A549 (cell line): ENCODE results near the gene CRIP2.

Experiments
- CTCF ChIP-seq: fragments of >200 bp; sonication (Bioruptor Twin); formaldehyde crosslinking; IDR thresholded peaks from 3 replicates; pipeline ENCODE4 v1.5.1; 2016
- ELK1 ChIP-seq: fragments of 150-350 bp; IDR thresholded peaks from 2 replicates; pipeline ENCODE4 v1.6.1; 2014; ENCODE audit warnings: low read depth, mild to moderate bottlenecking, low read length
- KDM1A ChIP-seq: fragments of 200-600 bp; sonication (generic); IDR thresholded peaks from 2 replicates; pipeline ENCODE4 v1.6.1; 2016; ENCODE audit warnings: low read depth, mild to moderate bottlenecking
- MAFK ChIP-seq: fragments of 450-650 bp; IDR thresholded peaks from 2 replicates; pipeline ENCODE4 v1.6.1; 2014; ENCODE audit not compliant: partially characterized antibody
- POLR2A ChIP-seq: IDR thresholded peaks from 2 replicates; pipeline ENCODE4 v1.6.1; 2012; ENCODE audit warnings: mild to moderate bottlenecking, low read length
- RARB ChIP-seq: fragments of 250-450 bp; sonication (Bioruptor Pico); IDR thresholded peaks from 2 replicates; pipeline ENCODE4 v1.8.0; 2021; ENCODE audit warnings: mild to moderate bottlenecking, moderate library complexity
- REST ChIP-seq: fragments of 200-600 bp; sonication (generic); IDR thresholded peaks from 2 replicates; pipeline ENCODE4 v1.6.1; 2016; ENCODE audit warnings: antibody characterized with exemption, mild to moderate bottlenecking, moderate library complexity

GRCh38 chr14:105490572-105491365, 16.1 kb downstream of the CRIP2 start, which contains the start of gene TEDC1:
- peak; percentile 95 for TF ChIP-seq CTCF
- no peak for TF ChIP-seq KDM1A
- no peak for TF ChIP-seq MAFK
- TF ChIP-seq RARB (CRISPR knock-in tag) = no peak
- TF ChIP-seq REST = no peak
- TF ChIP-seq ELK1 = no peak
- TF ChIP-seq POLR2A = no peak; the same call in none of the 2 replicates
